ENCODE data around the gene VSIR. TPM values are rescaled to one million over a fixed set of nuclear protein-coding genes. Genes with fewer than 3 reads are reported as not detected.

The VSIR gene
- total and polyA plus RNA-seq, 9 of the 15 experiments (the other 6 are each of a cell fraction or from before 2014, with no cell fraction given): 0.14 to 20.5 (median 9.3) TPM

- TF ChIP-seq MBD2 (IDR thresholded peaks at IDR 0.05; ENCODE audit: borderline replicate concordance, low read depth): peak; percentile 30; the same call in 1 of the 2 replicates
- TF ChIP-seq FOXP4 (CRISPR knock-in tag; IDR thresholded peaks at IDR 0.05; ENCODE audit: borderline replicate concordance): peak; percentile 63; the same call in 1 of the 2 replicates
- TF ChIP-seq PYGO2 (tag; IDR thresholded peaks at IDR 0.05): no peak
- peak; percentile 50; the same call in 1 of the 2 replicates for TF ChIP-seq KLF16 (IDR thresholded peaks at IDR 0.05)
- TF ChIP-seq JUND (IDR thresholded peaks at IDR 0.05; ENCODE audit: borderline replicate concordance, low read depth, low read length): peak; percentile 66
- no peak; the same call in 2 of the 3 replicates for TF ChIP-seq JUND (tag; IDR thresholded peaks at IDR 0.05; ENCODE audit: borderline replicate concordance, low read depth, low read length)
- TF ChIP-seq ZNF830 (CRISPR knock-in tag; IDR thresholded peaks at IDR 0.05): 0 out of 2 replicates have a peak, but pooled peaks have one; percentile 53
- TF ChIP-seq DACH1 (IDR thresholded peaks at IDR 0.05; ENCODE audit: partially characterized antibody): no peak
- peak; percentile 50; the same call in 1 of the 2 replicates for TF ChIP-seq NBN (IDR thresholded peaks at IDR 0.05; ENCODE audit: low read depth)
- TF ChIP-seq ZNF511 (CRISPR knock-in tag; IDR thresholded peaks at IDR 0.05): peak; percentile 91
- TF ChIP-seq SIRT6 (IDR thresholded peaks at IDR 0.05; ENCODE audit: low read depth, low read length): no peak
- peak; percentile 83 for TF ChIP-seq CBX1 (IDR thresholded peaks at IDR 0.05; ENCODE audit: low read depth)
- TF ChIP-seq ZNF507 (tag; conservative IDR thresholded peaks at IDR 0.05): no peak
- peak in 1 of 2 experiments; percentile 62; a peak in 2 of 4 replicates for TF ChIP-seq ZMIZ1 (IDR thresholded peaks at IDR 0.05; ENCODE audit: low read depth in 2 of 2, low read length in 2 of 2)
- no peak for TF ChIP-seq JUNB (CRISPR knock-in tag; conservative IDR thresholded peaks at IDR 0.05)
- 0 out of 2 replicates have a peak, but pooled peaks have one; percentile 30 for TF ChIP-seq ZNF175 (CRISPR knock-in tag; IDR thresholded peaks at IDR 0.05; ENCODE audit: low read depth)
- TF ChIP-seq E2F4 (CRISPR knock-in tag; IDR thresholded peaks at IDR 0.05; ENCODE audit: low read depth): no peak
- TF ChIP-seq ATF1 (CRISPR knock-in tag; IDR thresholded peaks at IDR 0.05): no peak
- peak; percentile 66 for TF ChIP-seq ATF1 (tag; IDR thresholded peaks at IDR 0.05)
Measured at GRCh38 chr10:71773221-71773971, at the start of gene VSIR (continued).
